HuH-7.5 (cell line): Measurements from ENCODE around the gene ITGB2.
"Not testable (repeated sequence)": the region's sequence is repeated elsewhere in the genome, so short reads cannot be mapped to it uniquely, and the experiment has no call there.

Source experiments
- DNase-seq: peaks from one replicate; pipeline ENCODE4 v3.0.0; 2011; ENCODE audit warnings: low spot score

Gene ITGB2

DNA sequence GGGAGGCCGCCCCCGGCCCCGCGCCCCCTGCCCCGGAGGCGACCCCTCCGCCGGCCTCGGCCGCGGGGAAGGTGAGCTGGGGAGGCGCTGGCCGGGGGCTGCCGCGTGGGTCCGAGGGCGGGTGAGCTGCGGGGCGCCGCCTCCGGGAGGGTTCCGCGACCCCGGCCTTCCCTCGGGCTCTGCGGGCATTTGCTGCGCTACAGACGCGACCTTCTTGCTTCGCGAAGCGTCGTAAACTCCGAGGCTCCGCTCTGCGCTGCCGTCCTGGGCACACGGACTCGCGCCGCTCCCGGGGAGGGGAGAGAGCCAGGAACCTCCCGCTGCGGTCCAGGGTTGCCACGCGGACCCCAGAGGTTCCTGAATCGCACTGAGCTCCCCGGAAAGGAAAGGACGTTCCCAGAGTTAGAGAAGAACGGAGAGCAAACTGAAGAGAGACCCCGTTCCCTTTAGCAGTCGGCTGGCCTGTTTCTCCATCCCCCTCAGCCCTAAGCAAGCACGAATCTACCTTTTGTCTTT is 19.5 kb upstream of the ITGB2 start:
- DNase-seq = no peak

DNA sequence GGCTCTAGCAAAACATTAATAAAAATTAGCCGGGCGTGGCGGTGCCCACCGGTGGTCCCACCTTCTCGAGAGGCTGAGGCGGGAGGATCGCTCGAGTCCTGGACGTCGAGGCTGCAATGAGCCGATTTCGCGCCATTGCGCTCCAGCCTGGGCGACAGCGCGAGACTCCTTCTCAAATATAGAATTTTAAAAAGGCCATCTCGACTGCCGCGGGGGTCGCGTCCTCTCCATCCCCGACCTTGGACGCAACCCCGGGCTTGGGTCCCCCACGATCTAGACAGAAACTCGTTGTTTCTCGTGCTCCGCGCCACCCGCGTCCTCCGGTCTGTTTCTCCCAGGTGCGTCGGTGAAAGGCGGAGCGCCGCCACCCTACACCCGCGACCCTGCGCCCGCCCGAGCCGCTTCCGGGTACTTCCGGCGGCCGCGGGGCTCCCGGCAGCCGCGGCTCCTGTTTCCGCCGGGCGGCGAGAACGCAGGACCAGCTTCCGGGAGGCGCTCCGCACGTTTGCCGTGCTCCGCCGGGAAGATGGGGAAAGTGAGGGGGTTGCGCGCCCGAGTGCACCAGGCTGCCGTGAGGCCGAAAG is 18.9 kb upstream of the ITGB2 start, which contains the start of gene SLX9:
TSS of gene SLX9 (plus strand) at position 498 of the 584 bp plus-strand sequence. CDS start at position 527, 29 bp downstream.
- DNase-seq = peak; percentile 89

DNA sequence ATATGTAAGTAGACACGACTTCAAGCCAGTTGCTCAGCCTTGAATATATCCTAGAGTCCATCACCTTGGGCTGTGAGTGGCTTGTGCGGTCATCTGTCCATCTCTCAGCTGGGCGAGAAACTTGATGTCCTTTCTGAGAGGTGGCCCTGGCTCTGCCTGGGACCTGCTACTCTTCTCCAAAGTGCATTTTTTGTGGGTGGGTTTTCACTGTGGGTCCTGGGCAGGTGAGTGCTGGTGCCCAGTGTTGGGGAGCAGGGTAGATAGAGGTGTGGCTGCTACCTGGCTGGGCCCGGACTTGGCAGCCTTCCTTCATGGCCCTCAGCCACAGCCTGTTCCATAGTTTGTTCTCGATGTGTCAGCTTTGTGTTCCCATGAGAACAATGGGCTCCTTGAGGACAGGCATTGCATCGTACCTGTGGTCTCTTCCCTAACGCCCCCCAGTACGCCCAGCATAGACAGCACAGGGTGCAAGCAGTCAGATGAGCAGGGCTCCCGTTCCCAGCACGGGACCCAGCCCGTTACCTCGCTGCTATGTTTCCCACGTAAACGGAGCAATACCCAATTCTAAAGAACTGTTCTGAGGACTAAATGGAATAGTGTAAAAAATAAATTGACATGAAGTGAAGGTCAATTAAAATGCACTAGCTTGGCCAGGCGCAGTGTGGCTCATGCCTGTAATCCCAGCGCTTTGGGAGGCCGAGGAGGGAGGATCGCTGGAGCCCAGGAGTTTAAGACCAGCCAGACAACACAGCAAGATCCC is 18.3 kb upstream of the ITGB2 start:
- DNase-seq = no peak

DNA sequence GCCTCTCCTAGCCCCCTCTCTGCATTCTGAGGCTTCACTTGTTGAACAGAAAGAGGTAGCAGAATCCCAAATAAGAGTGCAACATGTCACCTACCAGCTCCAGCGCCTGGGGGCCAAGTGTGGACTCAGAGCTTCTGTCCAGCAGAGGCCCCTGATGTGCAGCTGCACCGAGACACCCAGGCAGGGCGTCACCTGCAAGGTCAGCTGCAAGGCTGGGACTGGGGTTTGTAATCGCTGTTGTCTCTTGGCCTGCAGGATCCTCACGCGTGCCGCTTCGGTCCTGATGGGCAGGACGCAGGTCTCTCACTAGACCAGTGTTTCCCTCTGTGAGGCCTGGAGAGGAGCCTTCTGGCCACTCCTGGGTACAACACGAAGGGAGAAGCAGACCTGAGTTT is 14.8 kb upstream of the ITGB2 start:
- no peak for DNase-seq

DNA sequence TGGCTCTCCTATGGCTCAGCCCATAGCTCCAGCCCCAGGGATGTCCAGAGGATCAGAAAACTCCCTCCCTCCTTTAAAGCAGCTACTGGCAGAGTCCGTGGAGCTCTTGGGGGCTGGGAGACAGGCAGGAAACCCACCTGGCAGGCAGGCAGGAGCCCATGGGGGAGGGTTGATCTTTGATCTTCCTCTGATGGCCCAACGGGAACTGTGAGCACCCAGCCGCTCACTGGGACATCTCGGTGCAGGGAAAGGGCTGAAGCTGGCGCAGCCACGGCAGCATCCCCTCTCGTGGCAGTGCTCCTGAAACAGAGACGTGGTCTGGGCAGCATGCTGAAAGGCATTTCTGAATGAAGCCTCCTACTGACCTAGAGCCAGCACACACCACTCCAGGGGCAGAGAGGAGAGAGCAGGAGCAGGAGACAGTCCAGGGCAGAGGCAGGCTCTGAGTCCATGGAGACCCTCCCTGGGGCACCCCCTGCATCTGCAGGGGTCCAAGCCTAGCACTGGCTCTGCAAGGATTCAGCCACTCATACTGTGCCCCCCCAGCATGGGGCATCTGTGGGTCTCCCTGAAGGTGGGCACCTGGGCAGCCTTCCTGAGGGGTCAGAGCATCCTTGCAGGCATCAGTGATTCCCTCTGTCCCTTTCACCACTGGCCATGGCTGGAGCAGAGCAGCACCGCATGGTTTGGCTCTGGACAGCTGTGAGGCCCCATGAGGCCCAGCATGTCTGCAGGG is 14.3 kb upstream of the ITGB2 start:
- DNase-seq = no peak

DNA sequence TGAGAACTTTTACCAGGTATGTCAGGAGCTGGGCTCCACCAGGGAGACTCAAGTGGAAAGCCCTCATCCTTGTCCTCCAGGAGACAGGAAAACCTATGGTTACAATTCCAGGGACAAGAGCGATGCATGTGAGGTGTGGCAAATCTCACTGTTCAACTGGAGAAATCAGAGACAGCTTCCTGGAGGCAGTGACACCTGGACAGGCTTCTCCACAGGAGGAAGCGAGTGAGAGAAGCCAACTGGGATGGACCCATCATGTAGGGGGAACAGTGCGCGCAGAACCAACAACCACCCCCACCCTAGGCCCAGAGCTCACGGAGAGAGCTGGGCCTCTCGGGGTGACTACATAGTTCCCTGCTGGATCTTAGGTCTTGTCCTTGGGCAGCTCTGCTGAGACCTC is 13.6 kb upstream of the ITGB2 start:
- no peak for DNase-seq

DNA sequence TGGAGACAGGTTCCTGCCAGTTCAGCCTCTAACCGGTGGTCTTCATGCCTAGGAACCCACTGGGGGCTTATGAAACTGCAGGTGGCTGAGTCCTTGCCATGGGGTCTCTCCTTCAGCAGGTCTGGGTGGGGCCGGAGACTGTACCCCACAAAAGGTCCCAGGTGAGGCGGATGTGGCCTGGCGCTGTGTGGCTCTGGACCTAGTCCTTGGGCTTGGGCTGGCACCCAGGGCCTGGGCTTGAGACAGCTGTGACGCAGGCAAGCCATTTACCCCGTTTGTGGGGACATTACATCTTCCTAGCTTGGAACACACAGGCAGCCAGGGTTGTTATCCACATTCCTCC is 13.2 kb upstream of the ITGB2 start:
- no peak for DNase-seq

DNA sequence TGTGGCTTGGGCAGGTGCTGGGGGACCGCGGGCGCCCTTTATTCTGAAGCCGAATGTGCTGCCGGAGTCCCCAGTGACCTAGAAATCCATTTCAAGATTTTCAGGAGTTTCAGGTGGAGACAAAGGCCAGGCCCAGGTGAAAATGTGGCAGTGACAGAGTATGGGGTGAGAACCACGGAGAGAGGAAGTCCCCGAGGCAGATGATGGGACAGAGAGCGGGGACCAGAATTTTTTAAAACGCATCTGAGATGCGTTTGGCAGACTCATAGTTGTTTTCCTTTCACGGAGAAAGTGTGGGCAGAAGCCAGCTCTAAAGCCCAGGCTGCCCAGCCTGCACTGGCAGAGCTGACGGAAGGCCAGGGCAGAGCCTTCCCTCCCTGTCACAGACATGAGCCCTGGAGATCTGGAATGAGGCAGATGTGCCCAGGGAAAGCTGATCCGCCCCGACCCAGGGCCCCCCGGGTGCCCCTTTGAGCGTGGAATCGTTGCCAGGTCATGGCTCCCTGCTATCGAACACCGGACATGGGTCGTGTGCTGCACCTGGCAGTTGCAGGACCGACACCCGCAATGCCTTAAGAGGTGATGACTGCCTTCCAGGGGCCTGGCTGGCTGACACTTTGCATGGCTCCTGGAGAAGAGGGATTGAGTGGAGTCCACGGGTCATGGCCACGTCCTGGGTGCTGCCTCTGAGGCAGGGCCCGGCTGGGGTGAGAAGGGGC is 12.7 kb upstream of the ITGB2 start:
- no peak for DNase-seq

DNA sequence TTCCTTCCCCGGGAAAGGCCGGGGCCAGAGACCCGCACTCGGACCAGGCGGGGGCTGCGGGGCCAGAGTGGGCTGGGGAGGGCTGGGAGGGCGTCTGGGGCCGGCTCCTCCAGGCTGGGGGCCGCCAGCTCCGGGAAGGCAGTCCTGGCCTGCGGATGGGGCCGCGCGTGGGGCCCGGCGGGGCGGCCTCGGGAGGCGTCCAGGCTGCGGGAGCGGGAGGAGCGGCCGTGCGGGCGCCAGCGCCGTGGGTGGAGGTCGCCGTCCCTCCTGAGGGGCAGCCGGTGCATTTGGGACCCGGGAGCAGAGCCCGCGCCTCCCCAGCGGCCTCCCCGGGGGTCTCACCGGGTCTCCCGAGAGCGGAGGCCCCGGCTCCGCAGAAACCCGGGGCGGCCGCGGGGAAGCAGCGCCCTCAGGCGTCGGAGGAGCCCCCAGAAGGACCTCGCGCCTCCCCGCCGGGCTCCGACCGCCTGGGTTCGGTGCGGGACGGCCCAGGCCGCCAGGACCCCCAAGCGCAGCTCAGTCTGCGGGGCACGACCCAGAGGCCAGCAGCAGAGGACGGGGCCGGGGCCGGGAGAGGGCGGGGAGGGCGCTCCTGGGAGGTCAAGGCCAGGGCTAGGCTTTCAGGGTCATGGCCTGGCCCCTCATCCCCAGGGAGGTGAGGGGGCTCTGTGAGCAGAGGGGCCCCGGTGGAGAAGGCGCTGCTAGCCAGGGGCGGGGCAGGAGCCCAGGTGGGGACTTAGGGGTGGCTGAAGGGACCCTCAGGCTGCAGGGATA is 11.9 kb upstream of the ITGB2 start:
- peak; percentile 63 for DNase-seq

DNA sequence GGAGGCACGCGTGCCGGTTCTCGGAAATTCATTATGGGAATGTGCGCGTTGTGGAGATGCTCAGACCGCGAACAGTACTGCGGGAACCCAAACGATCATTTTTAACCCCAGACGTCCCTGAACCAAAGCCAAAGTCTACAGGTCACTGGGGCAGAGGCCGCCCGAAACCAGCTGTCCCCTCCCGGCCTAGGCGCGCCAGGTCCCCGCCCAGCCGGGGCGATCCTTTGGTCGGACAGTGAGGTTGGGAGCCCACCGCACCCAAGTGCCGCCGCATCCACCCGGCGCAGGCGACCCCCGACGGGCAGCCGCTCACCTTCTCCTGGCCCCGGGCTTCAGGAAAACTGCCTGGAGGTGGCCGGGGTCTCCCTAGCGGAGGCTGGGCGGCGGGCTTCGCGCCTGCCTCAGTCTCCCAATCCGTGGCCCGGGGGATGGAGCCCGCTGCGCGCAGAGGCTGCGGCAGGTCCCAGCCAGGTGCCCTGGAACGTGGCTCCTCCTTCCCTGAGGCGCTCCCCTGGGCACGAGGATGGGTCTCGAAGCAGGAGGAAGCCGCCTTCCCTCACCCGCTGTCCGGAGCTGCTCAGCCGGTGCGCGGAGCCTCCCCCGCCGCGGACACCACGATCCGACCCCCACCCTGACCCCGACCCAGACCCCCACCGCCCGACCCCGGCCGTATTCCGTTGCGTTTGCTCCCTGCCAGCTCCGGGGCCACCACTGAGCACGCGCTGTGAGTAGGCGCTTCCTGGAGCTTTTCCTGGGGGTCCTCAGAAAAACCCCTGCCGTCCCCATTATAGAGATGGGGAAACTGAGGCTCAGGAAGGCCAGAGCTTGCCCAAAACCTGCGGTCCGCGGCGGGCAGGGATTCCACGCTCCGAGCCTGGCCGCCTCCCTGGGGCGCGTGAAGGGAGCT is 11.1 kb upstream of the ITGB2 start:
- DNase-seq = no peak

DNA sequence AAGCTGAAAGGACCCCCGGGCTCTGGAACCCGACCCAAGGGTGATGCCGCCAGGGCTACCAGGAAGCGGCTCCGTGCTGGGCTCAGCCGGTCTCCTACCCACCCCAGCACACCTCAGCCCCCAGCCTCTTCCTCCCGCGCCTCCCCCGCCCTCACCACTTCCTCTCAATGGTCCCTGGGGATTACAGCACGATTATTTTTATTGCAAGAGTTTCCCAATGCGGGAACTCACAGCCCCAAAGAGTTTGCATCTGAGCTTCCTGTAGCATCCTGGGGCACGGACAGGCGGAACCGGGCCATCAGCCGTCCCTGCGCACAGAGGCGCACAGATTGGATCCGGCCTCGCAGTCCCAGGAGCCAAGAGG is 10.4 kb upstream of the ITGB2 start:
- no peak for DNase-seq

DNA sequence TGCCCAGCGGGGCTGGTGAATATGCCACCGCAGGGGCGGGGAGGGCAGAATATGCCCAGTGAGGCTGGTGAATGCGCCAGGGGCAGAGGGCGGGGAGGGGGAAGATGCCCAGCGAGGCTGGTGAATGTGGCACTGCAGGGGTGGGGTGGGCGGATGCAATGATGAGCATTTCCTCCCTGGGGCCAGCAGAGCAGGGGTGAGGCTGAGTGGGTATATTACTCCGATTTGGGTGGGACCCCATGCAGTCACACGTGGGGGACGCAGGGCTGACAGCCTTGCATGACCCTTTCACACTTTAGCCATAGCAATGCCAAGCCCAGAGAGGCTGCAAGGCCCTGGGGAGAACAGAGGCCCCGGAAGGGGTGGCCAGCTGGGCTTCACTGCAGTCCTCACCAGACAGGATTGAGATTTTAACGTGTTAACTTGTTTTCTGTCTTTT is 9.9 kb upstream of the ITGB2 start:
- DNase-seq = no peak

DNA sequence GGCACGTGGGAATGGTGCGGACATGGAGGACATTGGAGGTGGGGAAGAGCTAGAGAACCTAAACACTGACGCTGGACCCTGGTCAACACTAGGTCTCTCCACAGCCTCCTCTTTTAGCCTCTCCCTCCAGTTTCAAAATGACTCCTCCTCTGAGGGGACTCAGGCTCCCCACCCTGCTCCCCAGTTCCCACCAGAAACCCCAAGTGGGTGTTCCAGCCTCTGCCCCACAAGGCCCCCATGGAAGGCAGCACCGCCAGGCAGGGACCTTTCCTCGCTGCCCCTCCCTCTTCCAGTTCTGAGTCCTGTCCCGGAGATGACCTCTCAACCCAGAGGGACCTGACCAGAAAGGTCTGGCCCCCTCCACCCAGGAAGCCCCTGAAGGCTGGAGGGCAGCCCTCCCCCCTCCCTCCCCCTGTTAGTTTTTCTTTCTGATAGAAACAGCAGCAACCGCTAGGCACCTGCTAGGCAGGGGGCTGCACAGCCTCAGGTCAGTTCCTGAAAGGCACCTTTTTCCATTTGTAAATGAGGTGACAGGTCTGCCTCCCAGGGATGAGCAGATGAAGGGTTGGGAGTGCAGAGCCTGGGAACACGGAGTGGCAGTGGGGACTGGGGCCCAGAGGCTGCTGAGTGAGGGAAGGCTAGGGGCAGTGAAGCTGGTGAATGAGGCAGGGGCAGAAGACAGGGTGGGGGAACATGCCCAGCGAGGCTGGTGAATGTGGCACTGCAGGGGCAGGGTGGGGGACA is 9.3 kb upstream of the ITGB2 start:
- no peak for DNase-seq

DNA sequence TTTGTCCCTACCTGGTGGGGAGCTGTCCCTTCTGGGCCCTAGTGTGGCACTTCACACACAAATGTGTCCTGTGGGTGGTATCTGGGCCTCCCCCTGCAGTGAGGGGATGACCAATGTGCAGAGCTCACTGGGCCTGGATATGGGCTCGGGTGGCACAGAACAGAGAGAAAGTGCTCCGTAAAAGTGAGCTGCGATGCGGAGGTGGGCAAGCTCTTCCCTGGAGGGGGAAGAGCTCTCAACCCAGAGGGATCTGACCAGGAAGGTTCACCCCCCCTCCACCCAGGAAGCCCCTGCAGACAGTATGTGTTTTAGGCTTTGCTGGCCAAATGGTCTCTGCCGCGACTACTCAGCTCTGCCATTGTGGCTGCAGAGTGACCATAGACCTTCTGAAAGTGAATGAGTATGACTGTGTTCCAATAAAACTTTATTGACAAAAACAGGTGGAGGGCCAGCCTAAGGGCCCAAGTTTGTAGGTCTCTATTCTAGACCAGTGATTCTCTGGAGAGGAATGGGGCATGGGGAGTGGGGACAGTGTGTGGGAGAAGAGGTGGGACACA is 8.6 kb upstream of the ITGB2 start:
- DNase-seq = no peak

DNA sequence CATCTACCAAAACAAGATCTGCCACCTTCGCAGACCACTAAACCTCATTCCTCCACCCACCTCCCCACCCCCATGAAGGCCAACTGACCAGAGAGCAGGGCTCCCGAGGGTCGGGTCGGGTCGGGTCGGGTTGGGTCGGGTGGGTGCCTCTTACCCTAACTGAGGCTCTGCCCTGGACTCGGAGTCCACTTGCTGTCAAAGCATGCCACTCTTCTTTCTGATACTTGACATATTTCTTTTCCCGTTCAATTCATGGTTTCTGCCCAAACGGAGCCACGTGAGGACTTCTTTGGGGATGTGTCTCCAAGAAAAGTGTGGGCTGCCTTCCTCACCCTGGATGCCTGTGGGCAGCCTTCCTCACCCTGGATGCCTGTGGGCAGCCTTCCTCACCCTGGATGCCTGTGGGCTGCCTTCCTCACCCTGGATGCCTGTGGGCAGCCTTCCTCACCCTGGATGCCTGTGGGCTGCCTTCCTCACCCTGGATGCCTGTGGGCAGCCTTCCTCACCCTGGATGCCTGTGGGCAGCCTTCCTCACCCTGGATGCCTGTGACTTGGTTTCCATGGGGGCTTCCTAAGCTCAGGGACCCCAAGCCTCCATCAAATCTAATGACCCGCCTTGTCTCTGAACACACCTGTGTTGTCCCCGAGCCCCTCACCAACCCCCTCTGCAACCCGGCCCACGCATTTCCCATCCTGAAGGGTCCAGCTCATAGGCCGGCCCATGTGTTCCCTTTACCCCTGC is 8.0 kb upstream of the ITGB2 start:
- DNase-seq = not testable (repeated sequence)

DNA sequence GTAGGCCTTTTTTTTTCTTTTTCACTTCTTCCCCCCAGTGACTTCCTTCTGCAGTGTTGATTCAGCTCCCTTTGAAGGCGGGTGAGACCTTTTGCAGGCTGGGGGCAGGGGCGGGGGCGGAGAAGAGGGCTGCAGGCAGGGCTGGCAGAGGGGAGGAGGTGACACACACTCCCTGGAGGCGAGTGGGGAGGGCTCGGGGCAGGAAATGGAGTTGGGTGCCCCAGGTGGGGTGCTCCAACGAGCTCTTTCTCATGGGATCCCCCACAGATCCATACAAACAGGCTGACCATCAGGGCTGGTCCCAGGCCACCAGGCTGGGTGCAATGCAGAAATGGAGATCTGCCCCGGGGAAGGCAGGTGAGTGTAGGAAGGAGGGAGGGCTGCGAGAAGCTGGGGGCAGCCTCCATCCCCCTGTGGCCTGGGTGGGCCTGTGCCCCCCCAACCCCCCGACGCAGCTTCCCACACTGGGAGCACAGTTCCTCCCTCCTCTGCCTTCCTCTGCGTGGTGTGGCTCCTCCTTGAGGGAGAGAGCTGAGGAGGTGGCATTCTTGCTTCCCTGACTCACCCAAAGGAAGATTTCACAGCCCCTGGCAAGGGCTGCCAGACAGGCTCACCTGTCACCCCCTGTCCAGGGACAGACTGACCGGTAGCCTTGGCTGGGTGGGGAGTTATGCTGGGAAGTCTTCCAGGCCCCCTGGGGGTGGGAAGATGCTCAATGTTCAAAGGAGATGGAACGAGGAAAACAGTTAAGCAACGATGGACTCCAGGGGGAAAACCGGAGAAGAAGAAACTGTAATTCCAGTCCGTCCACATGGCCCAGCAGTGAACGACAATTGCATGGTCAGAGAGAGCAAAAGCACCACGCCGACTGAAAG is 7.1 kb upstream of the ITGB2 start:
- no peak for DNase-seq

DNA sequence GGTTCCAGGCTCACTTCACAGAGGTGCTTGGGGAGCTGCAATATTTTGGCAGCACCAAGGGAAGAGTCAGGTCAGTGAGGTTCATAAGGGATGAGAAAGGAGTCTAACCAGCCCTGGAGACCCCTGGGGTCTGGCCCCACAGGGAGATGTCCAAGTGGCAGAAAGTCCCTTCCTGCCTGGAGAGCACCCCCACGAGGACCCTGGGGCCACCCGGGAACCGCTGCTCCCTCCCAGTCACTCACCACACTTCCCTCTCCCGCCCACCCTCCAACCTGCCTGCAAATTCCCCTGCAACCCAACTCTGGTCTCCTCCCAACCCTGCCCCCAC is 6.5 kb upstream of the ITGB2 start:
- no peak for DNase-seq
